HepG2 (cell line): ENCODE data around the gene POLE4. TPM values are rescaled to one million over a fixed set of nuclear protein-coding genes. Genes with fewer than 3 reads are reported as not detected.

Experiments
- AKNA ChIP-seq: sonication (generic); formaldehyde crosslinking; IDR thresholded peaks from 2 replicates; pipeline ENCODE4 v1.4.0; 2020; ENCODE audit warnings: missing genetic modification reagents, borderline replicate concordance
- GATAD1 ChIP-seq: IDR thresholded peaks from 2 replicates; pipeline ENCODE4 v1.6.1; 2016; ENCODE audit warnings: missing genetic modification reagents, missing compliant biosample characterization
- GRHL1 ChIP-seq: sonication (generic); formaldehyde crosslinking; conservative IDR thresholded peaks from 2 replicates; pipeline ENCODE4 v1.8.0; 2022; ENCODE audit warnings: missing genetic modification reagents
- IKZF1 ChIP-seq: fragments of 450-650 bp; IDR thresholded peaks from 2 replicates; pipeline ENCODE4 v1.7.1; 2016
- MAFG ChIP-seq: sonication (generic); formaldehyde crosslinking; IDR thresholded peaks from 2 replicates; pipeline ENCODE4 v1.5.1; 2020; ENCODE audit warnings: mild to moderate bottlenecking, missing genetic modification reagents
- MED1 ChIP-seq: sonication (generic); formaldehyde crosslinking; IDR thresholded peaks from 2 replicates; pipeline ENCODE4 v1.4.0; 2020; ENCODE audit warnings: missing genetic modification reagents
- MED8 ChIP-seq: sonication (generic); formaldehyde crosslinking; IDR thresholded peaks from 2 replicates; pipeline ENCODE4 v1.8.1; 2023; ENCODE audit warnings: mild to moderate bottlenecking, missing genetic modification reagents; ENCODE audit not compliant: insufficient replicate concordance
- MLX ChIP-seq: IDR thresholded peaks from 2 replicates; pipeline ENCODE4 v1.6.1; 2016
- PATZ1 ChIP-seq: sonication (generic); formaldehyde crosslinking; IDR thresholded peaks from 2 replicates; pipeline ENCODE4 v1.4.0; 2020; ENCODE audit warnings: missing genetic modification reagents
- USF2 ChIP-seq, 2 experiments: sonication (generic) in 1 of 2; formaldehyde crosslinking in 1 of 2; IDR thresholded peaks; 2 replicates each; pipeline versions ENCODE4 v1.5.1 to v1.6.1; 2011 to 2020; ENCODE audit warnings: borderline replicate concordance in 1 of 2, low read depth in 1 of 2, low read length in 1 of 2, mild to moderate bottlenecking in 1 of 2, missing genetic modification reagents in 1 of 2, moderate library complexity in 1 of 2
- ZFP36L2 ChIP-seq: sonication (generic); formaldehyde crosslinking; IDR thresholded peaks from 2 replicates; pipeline ENCODE4 v1.4.0; 2020; ENCODE audit warnings: missing genetic modification reagents
- ZNF441 ChIP-seq: sonication (generic); formaldehyde crosslinking; IDR thresholded peaks from 2 replicates; pipeline ENCODE4 v1.7.0; 2021; ENCODE audit warnings: missing genetic modification reagents, borderline replicate concordance
- polyA plus RNA-seq, 8 experiments: library from polyadenylated mRNA; depleted of rRNA in 3 of 8; stranded (reverse) in 7 of 8; unstranded in 1 of 8; fragments of >200 nt; fragmentation: Illumina TruSeq in 4 of 8; extraction: Trizol in 4 of 8; gene quantifications; 2 replicates each; pipeline versions ENCODE4 v1.2.1 to v1.2.3, GENCODE V29; 2011 to 2016; ENCODE audit warnings: low read depth in 4 of 8, missing spikeins in 1 of 8, mixed read lengths in 1 of 8; ENCODE audit not compliant: insufficient read depth in 1 of 8
- total RNA-seq, 5 experiments: library from RNA; depleted of rRNA; stranded (reverse); fragments of >200 nt; fragmentation: Illumina TruSeq; extraction: Trizol; gene quantifications; 2 replicates each; pipeline ENCODE4 v1.2.3, GENCODE V29; 2016; ENCODE audit warnings: low read depth in 1 of 5

POLE4 gene
- total and polyA plus RNA-seq, 2 of the 13 experiments (the other 11 are each of a cell fraction or from before 2014, with no cell fraction given), result 106 to 116 TPM

GRCh38 chr2:74917702-74918619 lies 40.5 kb upstream of the POLE4 start (continued):
- TF ChIP-seq USF2 (IDR thresholded peaks at IDR 0.05; ENCODE audit: low read depth, low read length) (no peak), USF2 (CRISPR knock-in tag; IDR thresholded peaks at IDR 0.05; ENCODE audit: borderline replicate concordance) (no peak), ZFP36L2 (CRISPR knock-in tag) (no peak), MLX (CRISPR knock-in tag) (peak; percentile 98), MED8 (CRISPR knock-in tag) (peak; percentile 48), PATZ1 (CRISPR knock-in tag) (0 out of 2 replicates have a peak, but pooled peaks have one; percentile 25), MED1 (CRISPR knock-in tag) (peak; percentile 95), GRHL1 (CRISPR knock-in tag) (no peak), MAFG (CRISPR knock-in tag) (no peak), IKZF1 (no peak), ZNF441 (CRISPR knock-in tag) (peak; percentile 78), AKNA (CRISPR knock-in tag) (no peak), GATAD1 (no peak)
